Neuron (in vitro differentiated cells): Measurements from ENCODE around the gene DPPA3.
A peak's percentile ranks its signal among the peaks of the same experiment; 100 is the strongest.
"Not testable (repeated sequence)": the region's sequence is repeated elsewhere in the genome, so short reads cannot be mapped to it uniquely, and the experiment has no call there.

Source experiments
- H2AFZ ChIP-seq: one replicate; pipeline ENCODE4 v1.6.1; 2013; ENCODE audit warnings: low read depth, mild to moderate bottlenecking, inconsistent platforms, low read length, moderate library complexity
- H3K27me3 ChIP-seq: one replicate; pipeline ENCODE4 v1.6.1; 2013; ENCODE audit warnings: low read length; ENCODE audit not compliant: insufficient read depth
- H3K36me3 ChIP-seq: one replicate; pipeline ENCODE4 v1.6.1; 2013; ENCODE audit warnings: low read length; ENCODE audit not compliant: insufficient read depth
- H3K4me1 ChIP-seq: one replicate; pipeline ENCODE4 v1.6.1; 2013; ENCODE audit warnings: low read length; ENCODE audit not compliant: insufficient read depth
- H3K4me3 ChIP-seq: 2 replicates; pipeline ENCODE4 v1.5.1; 2013; ENCODE audit warnings: mild to moderate bottlenecking, low read length, moderate library complexity
- H3K9me3 ChIP-seq: one replicate; pipeline ENCODE4 v1.6.1; 2013; ENCODE audit warnings: low read length

The DPPA3 gene

GRCh38 chr12:7711133-7711532 is at the start of gene DPPA3:
Gene DPPA3, plus strand, starts transcription at chr12:7711433. Its CDS starts 138 bp downstream, at chr12:7711571.
- H3K27me3 ChIP-seq = no peaks in the 10 kb centered on the region
- H3K4me3 ChIP-seq = no peak within 1 kb of the TSS
- no peaks in the 10 kb centered on the region for H3K4me1 ChIP-seq
- H3K36me3 ChIP-seq = no peaks in the 10 kb centered on the region
- H2AFZ ChIP-seq = no peak within 1 kb of the TSS
- H3K9me3 ChIP-seq = no peaks in the 10 kb centered on the region

DNA sequence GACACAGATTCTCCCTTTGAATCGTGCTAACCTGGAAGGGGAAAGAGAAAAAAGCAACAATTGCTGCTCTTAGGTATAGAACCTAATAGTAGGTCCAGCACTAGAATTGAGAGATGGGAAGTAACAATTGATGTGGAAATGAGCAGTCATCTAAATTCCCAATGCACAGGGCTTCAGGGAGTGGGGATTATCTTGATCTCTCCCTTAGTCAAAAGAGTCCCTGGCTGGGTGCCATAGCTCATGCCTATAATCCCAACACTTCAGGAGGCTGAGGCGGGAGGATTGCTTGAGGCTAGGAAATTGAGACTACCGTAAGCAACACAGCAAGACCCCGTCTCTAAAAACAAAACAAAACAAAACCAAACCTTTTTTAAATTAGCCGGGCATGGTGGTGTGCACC is 49.5 kb upstream of the DPPA3 start:
- H3K4me1 ChIP-seq = no peaks in the 10 kb centered on the region
- no peaks in the 10 kb centered on the region for H3K27me3 ChIP-seq
- H3K4me3 ChIP-seq = no peak overlapping the region

DNA sequence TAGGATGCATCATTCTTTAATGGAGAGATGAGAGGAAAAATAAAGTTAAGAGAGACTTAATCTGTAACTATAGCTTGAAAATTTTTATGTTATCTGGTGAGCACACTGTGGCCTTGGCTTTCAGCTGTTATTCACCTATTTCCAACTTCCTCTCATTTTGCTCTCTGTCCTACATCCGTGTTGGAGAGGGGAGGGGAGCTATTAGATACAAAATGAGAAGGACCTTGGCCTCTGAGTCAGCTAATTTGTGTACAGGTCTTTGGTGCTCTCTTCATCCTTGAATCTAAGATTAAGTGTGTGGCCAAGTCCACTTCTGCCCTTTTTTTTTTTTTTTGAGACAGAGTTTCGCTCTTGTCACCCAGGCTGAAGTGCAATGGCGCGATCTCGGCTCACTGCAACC is 44.6 kb upstream of the DPPA3 start:
- H3K27me3 ChIP-seq = no peaks in the 10 kb centered on the region
- H3K4me3 ChIP-seq = no peak overlapping the region
- H2AFZ ChIP-seq = no peak overlapping the region
- no peaks in the 10 kb centered on the region for H3K4me1 ChIP-seq
- H3K36me3 ChIP-seq = no peaks in the 10 kb centered on the region
- no peaks in the 10 kb centered on the region for H3K9me3 ChIP-seq

More for the DNA sequence above, 49.5 kb upstream of the DPPA3 start:
- H3K36me3 ChIP-seq = no peaks in the 10 kb centered on the region
- H3K9me3 ChIP-seq = no peaks in the 10 kb centered on the region
- no peak overlapping the region for H2AFZ ChIP-seq

- H3K27me3 ChIP-seq = no peaks in the 10 kb centered on the region
- H3K4me1 ChIP-seq = no peaks in the 10 kb centered on the region
- H2AFZ ChIP-seq = no peak overlapping the region
- H3K36me3 ChIP-seq = no peaks in the 10 kb centered on the region
- no peaks in the 10 kb centered on the region for H3K9me3 ChIP-seq
- H3K4me3 ChIP-seq = no peak overlapping the region
Observed at GRCh38 chr12:7667125-7667524, 44.1 kb upstream of the DPPA3 start.

DNA sequence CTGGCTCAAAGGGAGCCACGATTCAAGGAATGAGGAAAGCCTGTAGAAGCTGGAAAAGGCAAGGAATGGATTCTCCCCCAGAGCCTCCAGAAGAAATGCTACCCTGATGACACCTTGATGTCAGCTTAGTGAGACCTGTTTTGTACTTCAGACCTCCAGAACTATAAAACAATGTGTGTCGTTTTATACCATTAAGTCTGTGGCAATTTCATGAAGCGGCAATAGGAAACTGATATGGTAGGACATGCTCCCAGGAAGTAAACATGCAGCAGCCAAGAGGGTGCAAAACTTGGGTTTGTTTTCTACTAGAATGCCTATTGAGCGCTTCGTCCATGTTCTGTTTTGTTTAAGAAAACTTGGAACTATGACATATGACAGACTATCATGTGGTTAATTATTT is 43.1 kb upstream of the DPPA3 start:
- Histone ChIP-seq H3K36me3 (no peaks in the 10 kb centered on the region), H3K9me3 (no peaks in the 10 kb centered on the region), H3K4me1 (no peaks in the 10 kb centered on the region), H2AFZ (no peak overlapping the region), H3K27me3 (no peaks in the 10 kb centered on the region), H3K4me3 (no peak overlapping the region)

- H3K36me3 ChIP-seq, H3K9me3 ChIP-seq, H2AFZ ChIP-seq, H3K4me1 ChIP-seq, H3K27me3 ChIP-seq, H3K4me3 ChIP-seq: not testable (repeated sequence)
Observed at GRCh38 chr12:7675455-7675854, 35.8 kb upstream of the DPPA3 start.

DNA sequence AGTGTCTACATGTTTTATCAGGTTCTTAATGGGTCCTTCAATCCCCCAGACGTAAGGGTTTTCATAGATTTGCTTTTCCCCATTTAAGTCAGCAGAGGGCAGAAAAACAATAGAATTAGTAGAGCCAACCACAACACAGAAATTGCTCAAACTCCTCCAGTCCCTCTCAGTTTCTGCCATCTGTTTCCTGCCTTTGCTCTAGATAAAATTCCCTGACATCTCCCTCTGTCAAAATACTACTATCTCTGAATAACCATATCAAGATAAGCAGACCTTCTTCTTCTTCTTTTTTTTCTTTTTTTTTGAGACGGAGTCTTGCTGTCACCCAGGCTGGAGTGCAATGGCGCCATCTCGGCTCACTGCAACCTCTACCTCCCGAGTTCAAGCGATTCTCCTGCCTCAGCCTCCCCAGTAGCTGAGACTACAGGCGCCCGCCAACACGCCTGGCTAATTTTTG is 33.8 kb upstream of the DPPA3 start:
- H2AFZ ChIP-seq, H3K9me3 ChIP-seq, H3K4me1 ChIP-seq, H3K4me3 ChIP-seq, H3K27me3 ChIP-seq, H3K36me3 ChIP-seq: not testable (repeated sequence)

DNA sequence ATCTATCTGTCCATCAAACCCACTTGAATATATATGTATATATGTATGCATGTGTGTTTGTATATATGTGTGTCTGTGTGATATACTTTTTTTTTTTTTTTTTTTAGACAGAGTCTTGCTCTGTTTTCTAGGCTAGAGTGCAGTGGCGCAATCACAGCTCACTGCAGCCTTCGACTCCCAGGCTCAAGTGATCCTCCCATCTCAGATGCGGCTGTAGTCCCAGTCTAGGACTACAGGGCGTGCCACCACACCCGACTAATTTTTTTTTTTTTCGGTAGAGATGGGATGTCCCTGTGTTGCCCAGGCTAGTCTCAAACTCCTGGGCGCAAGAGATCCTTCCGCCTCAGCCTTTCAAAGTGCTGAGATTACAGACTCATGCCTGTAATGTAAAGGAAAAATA is 32.5 kb upstream of the DPPA3 start:
- H3K36me3 ChIP-seq = no peaks in the 10 kb centered on the region
- no peaks in the 10 kb centered on the region for H3K9me3 ChIP-seq

DNA sequence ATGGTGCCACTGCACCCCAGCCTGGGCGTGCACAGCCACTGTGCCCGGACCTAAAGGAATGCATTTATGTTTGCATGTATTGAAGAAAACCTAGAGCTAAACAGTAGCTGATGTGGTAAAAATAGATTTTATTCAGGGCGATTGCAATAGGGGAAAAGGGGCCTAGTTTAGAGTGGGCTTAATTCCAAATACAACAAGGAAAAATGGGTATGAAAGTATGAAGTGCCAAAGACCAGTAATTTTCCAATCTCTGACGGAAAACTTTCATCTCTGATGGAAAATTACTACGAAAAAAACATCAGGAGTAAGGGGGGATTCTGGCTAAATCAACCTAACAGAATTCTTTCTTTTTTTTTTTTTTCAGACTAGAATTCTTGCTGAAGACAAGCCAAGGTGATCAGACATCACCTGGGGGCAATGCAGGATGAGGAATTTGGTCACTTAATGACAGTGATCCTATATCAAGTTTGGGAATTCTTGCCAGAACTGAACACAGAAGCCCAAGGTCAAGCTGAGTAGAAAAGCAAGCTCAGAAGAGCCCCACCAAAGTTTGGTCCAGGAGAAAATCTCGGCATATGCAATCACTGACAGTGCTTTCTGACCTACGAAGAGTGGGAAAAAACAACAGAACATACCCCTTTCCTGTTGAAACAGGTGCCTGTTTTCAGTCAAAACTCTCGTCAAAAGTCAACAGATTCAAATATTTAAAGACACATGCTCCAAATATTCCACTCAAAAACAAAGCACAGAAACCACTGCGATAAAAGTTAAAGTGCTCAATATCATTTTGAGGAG is 31.8 kb upstream of the DPPA3 start:
- no peaks in the 10 kb centered on the region for H3K36me3 ChIP-seq

More for the DNA sequence above, 32.5 kb upstream of the DPPA3 start:
- Histone ChIP-seq H3K4me3 (no peak overlapping the region), H3K4me1 (no peaks in the 10 kb centered on the region), H2AFZ (no peak overlapping the region), H3K27me3 (no peaks in the 10 kb centered on the region)

DNA sequence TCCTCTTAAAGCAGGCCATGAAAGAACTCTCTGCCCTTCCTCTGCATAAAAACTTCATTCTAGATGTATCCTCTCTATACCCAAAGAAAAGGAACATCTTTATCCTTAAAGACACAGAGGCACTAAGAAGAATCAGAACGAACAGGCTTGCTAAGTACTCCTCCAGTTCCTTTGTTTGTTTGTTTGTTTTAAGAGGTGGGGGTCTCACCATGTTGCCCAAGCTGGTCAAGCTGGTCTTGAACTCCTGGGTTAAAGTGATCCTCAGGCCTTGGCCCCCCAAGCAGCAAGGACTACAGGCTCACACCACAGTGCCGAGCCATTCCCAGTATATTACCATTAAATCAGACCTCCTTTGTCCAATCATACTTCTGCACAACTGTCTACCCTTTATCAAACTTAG is 29.7 kb upstream of the DPPA3 start:
- Histone ChIP-seq H2AFZ (no peak overlapping the region), H3K27me3 (no peaks in the 10 kb centered on the region), H3K36me3 (no peaks in the 10 kb centered on the region), H3K4me3 (no peak overlapping the region), H3K9me3 (no peaks in the 10 kb centered on the region), H3K4me1 (no peaks in the 10 kb centered on the region)

More for the DNA sequence above, 31.8 kb upstream of the DPPA3 start:
- Histone ChIP-seq H2AFZ (no peak overlapping the region), H3K27me3 (no peaks in the 10 kb centered on the region), H3K9me3 (no peaks in the 10 kb centered on the region), H3K4me1 (no peaks in the 10 kb centered on the region), H3K4me3 (no peak overlapping the region)

DNA sequence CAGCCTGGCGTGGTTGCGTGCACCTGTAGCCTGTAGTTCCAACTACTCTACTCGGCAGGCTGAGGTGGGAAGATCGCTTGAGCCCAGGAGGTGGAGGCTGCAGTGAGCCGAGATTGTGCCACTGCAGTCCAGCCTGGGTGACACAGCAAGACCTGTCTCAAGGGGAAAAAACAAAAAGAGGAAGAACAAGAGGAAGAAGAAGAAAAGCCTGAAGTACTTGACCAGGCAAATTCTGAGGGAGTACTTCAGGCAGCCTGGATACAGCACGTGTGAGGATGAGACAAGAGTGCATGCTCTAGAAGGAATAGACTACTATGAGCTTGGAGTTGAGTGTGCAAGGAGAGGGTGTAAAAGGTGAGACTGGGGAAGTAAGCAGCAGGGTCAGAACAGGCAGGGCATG is 17.4 kb upstream of the DPPA3 start:
- no peaks in the 10 kb centered on the region for H3K9me3 ChIP-seq
- H3K4me1 ChIP-seq = no peaks in the 10 kb centered on the region
- no peak overlapping the region for H2AFZ ChIP-seq
- H3K36me3 ChIP-seq = no peaks in the 10 kb centered on the region
- no peaks in the 10 kb centered on the region for H3K27me3 ChIP-seq
- H3K4me3 ChIP-seq = no peak overlapping the region

GRCh38 chr12:7694556-7695236 is 16.5 kb upstream of the DPPA3 start:
- no peaks in the 10 kb centered on the region for H3K36me3 ChIP-seq
- no peak overlapping the region for H3K4me3 ChIP-seq

DNA sequence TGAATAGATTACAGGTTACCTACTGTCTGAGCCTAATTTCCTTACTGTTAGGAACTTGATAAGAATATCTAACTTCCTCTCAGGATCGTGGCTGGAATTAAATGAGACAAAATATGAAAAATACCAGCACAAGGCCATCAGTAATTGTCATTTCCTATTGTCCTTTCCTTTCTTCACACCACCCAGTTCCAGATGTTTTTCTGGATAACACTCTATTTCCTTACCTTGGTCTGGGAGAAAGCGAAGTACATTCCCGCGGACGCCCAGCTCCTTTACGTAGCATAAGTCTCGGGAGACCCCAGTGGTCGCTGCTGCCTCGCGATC is 16.0 kb upstream of the DPPA3 start:
- no peaks in the 10 kb centered on the region for H3K9me3 ChIP-seq
- H3K4me3 ChIP-seq = no peak overlapping the region
- no peaks in the 10 kb centered on the region for H3K27me3 ChIP-seq
- no peaks in the 10 kb centered on the region for H3K4me1 ChIP-seq
- H3K36me3 ChIP-seq = no peaks in the 10 kb centered on the region
- peak overlapping the region; percentile 26 for H2AFZ ChIP-seq

More at GRCh38 chr12:7694556-7695236, 16.5 kb upstream of the DPPA3 start:
- peak overlapping the region; percentile 26 for H2AFZ ChIP-seq
- no peaks in the 10 kb centered on the region for H3K4me1 ChIP-seq
- no peaks in the 10 kb centered on the region for H3K9me3 ChIP-seq
- no peaks in the 10 kb centered on the region for H3K27me3 ChIP-seq
